GM21390 (cell line): ENCODE data around the gene IER3IP1.
"Not testable (repeated sequence)": the region's sequence is repeated elsewhere in the genome, so short reads cannot be mapped to it uniquely, and the experiment has no call there.

Experiments
- ATAC-seq: cut with Tn5 transposase; IDR thresholded peaks from one replicate; pipeline ENCODE4 v1.9.1; 2021; ENCODE audit not compliant: unreplicated experiment

Gene IER3IP1

GRCh38 chr18:47175898-47176575, at the start of gene IER3IP1:
IER3IP1 (minus strand) TSS chr18:47176364; CDS start chr18:47176277, 87 bp downstream.
- ATAC-seq = peak; percentile 89

- no peak for ATAC-seq
These were observed 39.5 kb upstream of the IER3IP1 start for GRCh38 chr18:47215554-47216138.

GRCh38 chr18:47209171-47209570, 33.0 kb upstream of the IER3IP1 start:
- no peak for ATAC-seq

- ATAC-seq = no peak
These were observed 30.9 kb upstream of the IER3IP1 start for GRCh38 chr18:47206945-47207637.

- ATAC-seq = no peak
These were observed 28.9 kb upstream of the IER3IP1 start for GRCh38 chr18:47204908-47205522.

GRCh38 chr18:47203626-47204464, 27.7 kb upstream of the IER3IP1 start:
- ATAC-seq = no peak

- not testable (repeated sequence) for ATAC-seq
These were observed 19.8 kb upstream of the IER3IP1 start for GRCh38 chr18:47195961-47196360.

GRCh38 chr18:47191961-47192360, 15.8 kb upstream of the IER3IP1 start:
- ATAC-seq = no peak

- no peak for ATAC-seq
These were observed 11.6 kb upstream of the IER3IP1 start for GRCh38 chr18:47187721-47188120.

GRCh38 chr18:47184419-47185050, 8.4 kb upstream of the IER3IP1 start:
- ATAC-seq = no peak

- ATAC-seq = not testable (repeated sequence)
These were observed 6.0 kb upstream of the IER3IP1 start for GRCh38 chr18:47182156-47182555.

GRCh38 chr18:47180765-47181164, 4.6 kb upstream of the IER3IP1 start:
- no peak for ATAC-seq

- ATAC-seq = no peak
These were observed 3.4 kb upstream of the IER3IP1 start for GRCh38 chr18:47179520-47179919.

GRCh38 chr18:47175283-47175897, 774 bp downstream of the IER3IP1 start:
- peak; percentile 5 for ATAC-seq

- no peak for ATAC-seq
These were observed 1.5 kb downstream of the IER3IP1 start for GRCh38 chr18:47174545-47175116.

GRCh38 chr18:47172476-47172875, 3.7 kb downstream of the IER3IP1 start:
- ATAC-seq = no peak

- no peak for ATAC-seq
These were observed 7.3 kb downstream of the IER3IP1 start for GRCh38 chr18:47168913-47169312.

- ATAC-seq = no peak
These were observed 7.7 kb downstream of the IER3IP1 start for GRCh38 chr18:47168509-47168908.

GRCh38 chr18:47166294-47166693, 9.9 kb downstream of the IER3IP1 start:
- ATAC-seq = no peak

GRCh38 chr18:47163241-47163640, 12.9 kb downstream of the IER3IP1 start:
- ATAC-seq = peak; percentile 74
